Epithelial cell of proximal tubule (primary cell): ENCODE measurements around the gene NDUFAF3. TPM values are rescaled to one million over a fixed set of nuclear protein-coding genes. Genes with fewer than 3 reads are reported as not detected.

Experiments used
- DNase-seq: peaks from one replicate; pipeline ENCODE4 v3.0.0-alpha.2; 2011; ENCODE audit warnings: low read depth
- H3K4me3 ChIP-seq: 2 replicates; pipeline ENCODE4 v1.5.1; 2011; ENCODE audit warnings: low read depth, mild to moderate bottlenecking, low read length
- total RNA-seq: library from RNA; depleted of rRNA; stranded (reverse); fragments of >200 nt; gene quantifications from 2 replicates; pipeline ENCODE4 v1.2.3, GENCODE V29; 2015
- TF ChIP-seq, protein P1 (sequence below): conservative IDR thresholded peaks from 2 replicates; pipeline ENCODE4 v1.5.1; 2012; ENCODE audit warnings: low read depth, mild to moderate bottlenecking, low read length

The NDUFAF3 gene
- total RNA-seq, 1 donor from 2014 or later, result 160 TPM

DNA sequence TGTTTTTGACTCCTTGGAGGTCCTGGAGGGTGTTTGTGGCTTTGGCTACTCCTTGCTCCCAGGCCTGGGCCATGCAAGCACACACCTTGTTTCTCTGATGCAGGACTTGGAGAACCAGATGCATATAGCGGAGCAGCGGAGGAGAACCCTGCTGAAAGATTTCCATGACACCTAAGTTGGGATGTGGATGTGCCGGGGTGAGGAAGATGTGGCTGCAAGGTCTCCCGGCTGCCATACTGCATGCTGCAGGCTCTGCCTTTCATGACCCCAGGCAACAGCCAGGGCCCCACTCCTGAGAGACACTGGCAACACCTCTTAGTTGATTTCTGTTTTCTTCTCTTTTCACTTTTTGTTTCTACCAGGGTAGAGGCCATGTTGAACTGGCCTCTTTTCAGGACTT lies 38.8 kb upstream of the NDUFAF3 start:
- no peak for DNase-seq
- no peak overlapping the region for H3K4me3 ChIP-seq
- TF ChIP-seq, protein P1, sequence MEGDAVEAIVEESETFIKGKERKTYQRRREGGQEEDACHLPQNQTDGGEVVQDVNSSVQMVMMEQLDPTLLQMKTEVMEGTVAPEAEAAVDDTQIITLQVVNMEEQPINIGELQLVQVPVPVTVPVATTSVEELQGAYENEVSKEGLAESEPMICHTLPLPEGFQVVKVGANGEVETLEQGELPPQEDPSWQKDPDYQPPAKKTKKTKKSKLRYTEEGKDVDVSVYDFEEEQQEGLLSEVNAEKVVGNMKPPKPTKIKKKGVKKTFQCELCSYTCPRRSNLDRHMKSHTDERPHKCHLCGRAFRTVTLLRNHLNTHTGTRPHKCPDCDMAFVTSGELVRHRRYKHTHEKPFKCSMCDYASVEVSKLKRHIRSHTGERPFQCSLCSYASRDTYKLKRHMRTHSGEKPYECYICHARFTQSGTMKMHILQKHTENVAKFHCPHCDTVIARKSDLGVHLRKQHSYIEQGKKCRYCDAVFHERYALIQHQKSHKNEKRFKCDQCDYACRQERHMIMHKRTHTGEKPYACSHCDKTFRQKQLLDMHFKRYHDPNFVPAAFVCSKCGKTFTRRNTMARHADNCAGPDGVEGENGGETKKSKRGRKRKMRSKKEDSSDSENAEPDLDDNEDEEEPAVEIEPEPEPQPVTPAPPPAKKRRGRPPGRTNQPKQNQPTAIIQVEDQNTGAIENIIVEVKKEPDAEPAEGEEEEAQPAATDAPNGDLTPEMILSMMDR, result no peak

DNA sequence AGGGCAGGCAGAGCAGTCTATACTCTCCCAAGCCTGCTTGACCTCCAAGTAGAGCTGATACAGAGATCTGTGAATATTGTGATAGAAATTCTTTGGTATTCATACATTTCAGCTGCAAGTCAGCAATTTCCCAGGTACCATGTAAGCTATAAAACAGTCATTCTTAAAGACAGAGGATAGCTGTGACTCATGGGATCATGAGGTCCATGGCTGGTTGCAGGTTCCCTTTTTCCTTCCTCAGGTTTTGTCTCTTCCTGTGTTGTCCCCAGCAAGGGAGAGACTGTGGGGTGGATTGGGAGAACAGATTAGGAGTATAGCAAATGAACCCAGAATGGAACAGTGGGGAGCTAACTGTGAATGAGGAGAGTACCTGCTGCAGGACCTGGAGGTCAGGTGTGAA lies 37.3 kb upstream of the NDUFAF3 start:
- no peak for DNase-seq
- no peak overlapping the region for H3K4me3 ChIP-seq
- TF ChIP-seq, protein P1, result no peak

DNA sequence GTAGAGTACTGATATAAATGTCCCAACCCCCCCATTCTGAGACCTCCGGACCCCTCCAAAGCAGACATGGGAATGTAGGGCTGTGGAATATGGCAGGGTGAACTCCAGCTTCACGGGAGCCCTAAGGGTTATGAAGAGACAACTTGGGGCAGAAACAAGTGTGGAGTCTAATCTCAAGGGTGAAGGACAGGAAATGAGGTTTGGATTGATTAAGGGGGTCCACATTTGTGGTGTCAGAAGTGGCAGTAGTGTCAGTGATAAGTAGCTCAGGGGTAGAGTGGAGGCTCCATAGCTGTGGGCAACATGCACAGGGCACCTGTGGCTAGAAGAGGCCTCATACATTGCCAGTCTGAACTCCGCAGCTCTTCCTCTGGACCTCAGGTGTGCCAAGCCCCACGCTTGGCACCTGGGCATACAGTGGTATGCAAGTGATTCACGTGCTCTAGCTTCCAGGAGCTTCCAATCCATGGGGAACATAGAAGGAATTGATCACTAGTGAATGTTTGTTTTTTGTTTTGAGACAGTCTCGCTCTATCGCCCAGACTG lies 36.0 kb upstream of the NDUFAF3 start:
- TF ChIP-seq, protein P1, result no peak
- no peak for DNase-seq

DNA sequence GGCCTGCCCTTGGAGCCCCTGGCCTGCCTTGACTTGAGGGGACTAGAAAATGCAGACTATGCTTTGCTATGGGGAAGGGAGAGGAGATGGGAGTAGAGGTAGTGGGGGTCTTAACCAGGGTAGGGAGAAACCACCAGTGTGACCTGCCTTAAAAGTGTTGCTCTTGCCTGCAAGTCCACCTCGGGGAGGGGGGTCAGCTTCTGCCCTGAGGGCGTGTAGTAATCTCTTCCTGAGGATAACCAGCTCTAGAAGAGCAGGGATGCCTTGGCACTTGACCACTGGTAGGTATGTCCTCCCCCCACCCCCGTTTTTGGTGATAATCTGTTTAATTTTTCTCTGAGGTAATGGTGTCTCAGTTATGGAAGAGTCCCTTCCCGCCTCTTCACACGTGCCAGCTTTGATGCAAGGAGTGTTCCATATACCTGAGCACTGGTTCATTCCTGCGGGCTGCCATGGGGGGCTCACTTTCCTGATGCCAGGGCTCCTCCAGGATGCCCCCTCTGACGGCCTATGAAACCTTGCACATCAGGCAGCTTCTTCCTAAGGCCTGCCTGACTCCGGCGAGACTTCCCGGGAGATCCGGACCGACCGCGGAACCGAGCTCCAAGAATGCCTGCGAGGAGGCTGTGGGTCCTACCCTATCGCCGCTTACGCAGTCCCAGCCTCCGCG lies 32.7 kb upstream of the NDUFAF3 start:
- no peak for DNase-seq
- TF ChIP-seq, protein P1, result no peak
- peak overlapping the region; percentile 90 for H3K4me3 ChIP-seq

More for the DNA sequence above, 36.0 kb upstream of the NDUFAF3 start:
- H3K4me3 ChIP-seq, result no peak overlapping the region

DNA sequence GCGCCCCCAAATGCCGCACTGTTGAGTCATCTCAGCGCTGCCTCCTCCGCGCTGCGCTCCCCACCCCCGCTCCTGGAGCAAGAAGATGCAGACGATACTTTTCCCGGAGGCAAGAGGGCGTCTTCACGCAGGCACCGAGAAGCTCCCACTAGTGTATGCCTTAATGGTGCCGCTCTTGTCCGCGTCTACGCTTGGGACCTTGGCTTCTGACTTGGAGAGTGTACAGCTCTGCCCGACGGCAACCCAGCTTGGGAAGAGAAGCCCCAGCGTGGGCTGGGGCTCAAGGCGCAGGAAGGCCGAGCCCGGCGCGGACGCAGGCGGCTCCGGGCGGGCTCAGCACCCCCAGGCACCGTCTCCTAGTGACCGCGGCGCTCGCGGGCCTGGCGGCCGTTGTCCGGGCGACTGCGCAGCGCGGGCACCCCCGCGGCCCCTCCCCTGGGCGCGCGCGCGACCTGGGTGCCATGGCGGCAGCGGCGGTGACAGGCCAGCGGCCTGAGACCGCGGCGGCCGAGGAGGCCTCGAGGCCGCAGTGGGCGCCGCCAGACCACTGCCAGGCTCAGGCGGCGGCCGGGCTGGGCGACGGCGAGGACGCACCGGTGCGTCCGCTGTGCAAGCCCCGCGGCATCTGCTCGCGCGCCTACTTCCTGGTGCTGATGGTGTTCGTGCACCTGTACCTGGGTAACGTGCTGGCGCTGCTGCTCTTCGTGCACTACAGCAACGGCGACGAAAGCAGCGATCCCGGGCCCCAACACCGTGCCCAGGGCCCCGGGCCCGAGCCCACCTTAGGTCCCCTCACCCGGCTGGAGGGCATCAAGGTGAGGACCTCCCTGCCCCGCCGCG lies 31.9 kb upstream of the NDUFAF3 start, which contains the start of gene P4HTM:
TSS of gene P4HTM (plus strand) at position 446 of the 840 bp plus-strand sequence. CDS start at position 462, 16 bp downstream.
- TF ChIP-seq, protein P1, result peak; percentile 34
- DNase-seq, result no peak
- H3K4me3 ChIP-seq, result peak within 1 kb of the TSS; percentile 90

DNA sequence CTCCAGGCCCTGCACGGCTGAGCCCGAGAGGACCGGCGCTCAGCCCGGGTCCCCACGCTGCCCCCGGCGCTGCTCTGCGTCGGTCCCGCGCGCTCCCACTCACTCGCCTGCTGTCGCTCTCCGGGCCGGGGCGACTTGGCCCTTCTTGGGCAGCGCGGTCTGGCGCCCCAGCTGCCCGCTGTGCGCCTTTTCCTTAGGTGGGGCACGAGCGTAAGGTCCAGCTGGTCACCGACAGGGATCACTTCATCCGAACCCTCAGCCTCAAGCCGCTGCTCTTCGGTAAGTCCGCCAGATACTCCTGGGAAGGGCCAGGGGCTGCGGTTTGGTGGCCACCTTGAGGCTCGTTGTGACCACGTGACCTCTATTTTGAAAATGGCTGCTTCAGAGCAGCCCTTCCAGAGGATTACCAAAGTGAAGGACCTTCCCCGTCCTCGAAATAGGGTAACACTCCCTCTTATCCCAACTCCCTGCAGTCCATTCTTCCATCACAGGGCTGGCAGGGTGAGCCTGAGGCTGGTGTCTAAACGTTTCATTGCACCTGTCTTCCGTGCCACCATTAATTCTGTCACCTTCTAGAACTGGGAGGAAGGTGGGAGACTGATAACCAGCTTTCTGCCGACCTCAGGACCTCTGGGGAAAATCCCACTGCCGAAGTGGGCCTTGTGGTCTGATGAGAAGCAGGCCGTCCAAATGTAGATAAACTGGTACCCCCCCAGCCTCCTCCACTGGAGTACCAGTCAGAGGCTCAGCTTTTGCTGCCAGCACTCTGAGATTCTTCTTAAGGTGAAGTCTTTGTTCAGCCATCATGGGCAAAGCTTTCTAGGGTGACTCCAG lies 31.1 kb upstream of the NDUFAF3 start:
- TF ChIP-seq, protein P1, result no peak
- H3K4me3 ChIP-seq, result peak overlapping the region; percentile 90
- DNase-seq, result no peak
